Keratinocyte (primary cell): ENCODE results near the gene KRTAP1-4. TPM values are rescaled to one million over a fixed set of nuclear protein-coding genes. Genes with fewer than 3 reads are reported as not detected.
A peak's percentile ranks its signal among the peaks of the same experiment; 100 is the strongest.
"Not testable (repeated sequence)": the region's sequence is repeated elsewhere in the genome, so short reads cannot be mapped to it uniquely, and the experiment has no call there.

Experiments used
- DNase-seq: peaks from one replicate; pipeline ENCODE4 v3.0.0-alpha.2; 2011; ENCODE audit warnings: low read depth, missing footprints, low spot score
- FAIRE-seq: peaks from 2 replicates; lab custom pipeline; 2011; peaks lifted over from hg19 to GRCh38; lab: Jason Lieb, UNC
- H2AFZ ChIP-seq: 2 replicates; pipeline ENCODE4 v1.6.0; 2012; ENCODE audit warnings: low read length, control low read depth, inconsistent platforms; ENCODE audit not compliant: control insufficient read depth
- H3K27ac ChIP-seq: 2 replicates; pipeline ENCODE4 v1.5.1; 2011; ENCODE audit warnings: low read length; ENCODE audit not compliant: control insufficient read depth, insufficient read depth
- H3K27me3 ChIP-seq: 3 replicates; pipeline ENCODE4 v1.6.0; 2011; ENCODE audit warnings: low read length; ENCODE audit not compliant: control insufficient read depth, insufficient read depth; ENCODE audit errors: extremely low read depth
- H3K36me3 ChIP-seq, 2 experiments: 2 replicates in 1 of 2; 3 replicates in 1 of 2; pipeline ENCODE4 v1.5.1; 2011; ENCODE audit warnings: low read length in 2 of 2, mild to moderate bottlenecking in 1 of 2; ENCODE audit not compliant: control insufficient read depth in 2 of 2, insufficient read depth in 2 of 2; ENCODE audit errors: extremely low read depth in 1 of 2
- H3K4me1 ChIP-seq: 3 replicates; pipeline ENCODE4 v1.5.1; 2011; ENCODE audit warnings: low read length; ENCODE audit not compliant: control insufficient read depth, insufficient read depth; ENCODE audit errors: extremely low read depth
- H3K4me2 ChIP-seq: 3 replicates; pipeline ENCODE4 v1.6.0; 2011; ENCODE audit warnings: low read depth, low read length; ENCODE audit not compliant: control insufficient read depth, insufficient read depth; ENCODE audit errors: extremely low read depth
- H3K4me3 ChIP-seq, 3 experiments: fragments of 200-600 bp in 1 of 3; sonication (generic) in 1 of 3; 2 replicates in 2 of 3; 3 replicates in 1 of 3; pipeline ENCODE4 v1.5.1; 2011 to 2016; ENCODE audit warnings: low read length in 3 of 3, mild to moderate bottlenecking in 3 of 3, control low read depth in 2 of 3, inconsistent platforms in 1 of 3, low read depth in 1 of 3, mixed read lengths in 1 of 3, mixed run types in 1 of 3, moderate library complexity in 1 of 3; ENCODE audit not compliant: control insufficient read depth in 2 of 3, insufficient read depth in 2 of 3; ENCODE audit errors: extremely low read depth in 1 of 3
- H3K79me2 ChIP-seq: 2 replicates; pipeline ENCODE4 v1.6.0; 2012; ENCODE audit warnings: low read length; ENCODE audit not compliant: control insufficient read depth, insufficient read depth
- H3K9ac ChIP-seq: 3 replicates; pipeline ENCODE4 v1.6.0; 2011; ENCODE audit warnings: low read length; ENCODE audit not compliant: control insufficient read depth, insufficient read depth; ENCODE audit errors: extremely low read depth
- H3K9me1 ChIP-seq: 3 replicates; pipeline ENCODE4 v1.6.0; 2011; ENCODE audit warnings: low read length; ENCODE audit not compliant: control insufficient read depth, insufficient read depth; ENCODE audit errors: extremely low read depth
- H3K9me3 ChIP-seq: 2 replicates; pipeline ENCODE4 v1.5.1; 2012; ENCODE audit warnings: low read depth, low read length; ENCODE audit not compliant: control insufficient read depth
- H4K20me1 ChIP-seq: 3 replicates; pipeline ENCODE4 v1.6.0; 2011; ENCODE audit warnings: low read length; ENCODE audit not compliant: control insufficient read depth, insufficient read depth; ENCODE audit errors: extremely low read depth
- CTCF ChIP-seq, 3 experiments: IDR thresholded peaks in 1 of 3; conservative IDR thresholded peaks in 1 of 3; optimal IDR thresholded peaks in 1 of 3; 2 replicates in 2 of 3; 3 replicates in 1 of 3; pipeline versions ENCODE3 to v1.5.1; 2011; ENCODE audit warnings: low read length in 3 of 3, mild to moderate bottlenecking in 3 of 3, moderate library complexity in 2 of 3, control low read depth in 1 of 3, inconsistent platforms in 1 of 3; ENCODE audit not compliant: insufficient read depth in 2 of 3; ENCODE audit errors: extremely low read depth in 1 of 3
- EZH2 ChIP-seq: IDR thresholded peaks from one replicate; pipeline ENCODE4 v1.6.1; 2012; ENCODE audit warnings: inconsistent platforms, mild to moderate bottlenecking, low read length, moderate library complexity
- dilution Hi-C: fragments of 300-500 bp; cut with MboI; formaldehyde crosslinking; loops from one replicate; pipeline ENCODE4 v1.7.0; 2020; ENCODE audit warnings: low sequenced_read_pairs; ENCODE audit not compliant: extremely low pct_ligation_motif_present
- polyA plus RNA-seq, 5 experiments: library from polyadenylated mRNA; depleted of rRNA in 3 of 5; stranded (reverse) in 3 of 5; stranded (forward) in 1 of 5; unstranded in 1 of 5; fragments of >200 nt; gene quantifications; 1 replicate in 1 of 5; 2 replicates in 3 of 5; 3 replicates in 1 of 5; pipeline versions ENCODE4 v1.2.1 to v1.2.3, GENCODE V29; 2011 to 2012; ENCODE audit warnings: missing spikeins in 2 of 5, low read depth in 1 of 5, low replicate concordance in 1 of 5

KRTAP1-4 gene
- polyA plus RNA-seq, 1 donor (not counting 4 experiments of a cell fraction or from before 2014, with no cell fraction given): not detected

DNA sequence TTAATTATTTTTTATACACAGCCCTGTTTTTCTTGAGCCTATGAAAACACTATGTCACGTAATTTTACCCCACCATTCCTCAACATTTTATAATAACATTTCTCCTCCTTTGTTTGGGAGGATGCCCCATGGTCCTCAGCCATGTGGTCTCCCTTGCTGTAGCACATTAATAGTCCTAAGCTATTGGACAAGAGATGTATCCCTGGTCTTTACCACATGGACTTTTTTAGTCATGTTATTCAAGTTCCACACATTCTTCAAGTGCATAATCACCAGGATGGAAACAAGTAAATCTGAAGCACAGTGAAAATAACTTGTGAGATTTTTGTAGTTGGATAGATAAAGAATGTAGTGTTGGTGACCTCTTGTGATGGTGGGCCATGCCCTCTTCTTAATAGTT, 32.0 kb upstream of the KRTAP1-4 start:
- FAIRE-seq (peak; percentile 57), DNase-seq (no peak)
- Histone ChIP-seq H3K4me3 (no peak overlapping the region), H3K36me3 (no peaks in the 10 kb centered on the region), H3K9ac (no peak overlapping the region), H3K9me3 (no peaks in the 10 kb centered on the region), H3K27ac (peak overlapping the region; percentile 3), H3K27me3 (no peaks in the 10 kb centered on the region), H3K4me2 (no peak overlapping the region), H3K4me1 (peaks cover 44% of the 10 kb centered on the region), H3K79me2 (no peaks in the 10 kb centered on the region), H4K20me1 (no peaks in the 10 kb centered on the region), H3K9me1 (no peaks in the 10 kb centered on the region), H2AFZ (no peak overlapping the region)
- dilution Hi-C loops: no loop called here
- no peak for TF ChIP-seq CTCF (optimal IDR thresholded peaks at IDR 0.05 in 1 of 3, IDR thresholded peaks at IDR 0.05 in 1 of 3, conservative IDR thresholded peaks at IDR 0.05 in 1 of 3; ENCODE audit: extremely low read depth in 1 of 3, insufficient read depth in 2 of 3, low read length in 3 of 3)
- no peak for TF ChIP-seq EZH2

DNA sequence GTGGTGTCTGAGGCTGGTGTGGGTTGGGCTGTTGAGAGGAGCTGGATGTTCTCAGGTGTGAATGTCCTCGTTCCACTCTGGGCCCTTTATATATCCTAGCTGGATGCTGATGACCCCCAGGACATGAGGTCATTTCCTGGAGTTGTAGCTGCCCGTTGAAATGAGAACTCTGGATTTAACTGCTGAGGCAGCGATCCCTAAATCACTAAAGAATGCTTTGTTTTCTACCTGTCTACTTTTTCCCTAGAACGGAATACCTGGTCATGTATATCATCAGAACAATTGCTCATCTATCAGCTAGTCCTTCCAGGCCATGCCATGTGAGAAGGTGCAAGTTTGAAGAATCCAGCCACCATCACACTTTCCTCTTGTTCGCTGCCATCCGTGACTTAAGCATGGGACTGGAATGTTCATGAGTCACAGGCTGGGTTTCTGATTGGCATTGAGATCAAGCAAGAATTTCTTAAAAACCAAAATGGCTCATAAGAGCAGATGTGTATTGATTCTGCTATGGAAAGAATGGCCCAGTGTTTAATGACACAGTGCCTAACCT, 30.1 kb upstream of the KRTAP1-4 start, which contains the start of gene KRTAP2-3:
Gene KRTAP2-3, minus strand, starts transcription at position 63 of the 553 bp plus-strand sequence. CDS start 64 bp downstream, outside the sequence.
- dilution Hi-C loops: no loop called here
- peak; percentile 98 for FAIRE-seq
- Histone ChIP-seq H3K4me2 (peak within 1 kb of the TSS; percentile 29), H3K4me3 (no peak within 1 kb of the TSS), H3K27ac (peak within 1 kb of the TSS; percentile 51), H3K9ac (no peak within 1 kb of the TSS), H3K27me3 (no peaks in the 10 kb centered on the region), H3K4me1 (peaks cover 32% of the 10 kb centered on the region), H3K9me3 (no peaks in the 10 kb centered on the region), H4K20me1 (no peaks in the 10 kb centered on the region), H3K9me1 (no peaks in the 10 kb centered on the region), H3K79me2 (no peaks in the 10 kb centered on the region), H2AFZ (no peak within 1 kb of the TSS), H3K36me3 (no peaks in the 10 kb centered on the region)
- peak; percentile 94 for DNase-seq
- TF ChIP-seq EZH2 (no peak), CTCF (optimal IDR thresholded peaks at IDR 0.05 in 1 of 3, IDR thresholded peaks at IDR 0.05 in 1 of 3, conservative IDR thresholded peaks at IDR 0.05 in 1 of 3; ENCODE audit: extremely low read depth in 1 of 3, insufficient read depth in 2 of 3, low read length in 3 of 3) (no peak)

GRCh38 chr17:41059276-41060051, 29.5 kb upstream of the KRTAP1-4 start:
- Histone ChIP-seq H3K4me1 (peaks cover 32% of the 10 kb centered on the region), H3K27ac (peak overlapping the region; percentile 51)
- H3K9me1 ChIP-seq, H4K20me1 ChIP-seq, H3K79me2 ChIP-seq, H3K36me3 ChIP-seq, H3K9me3 ChIP-seq, H3K9ac ChIP-seq, H3K27me3 ChIP-seq, H2AFZ ChIP-seq, H3K4me3 ChIP-seq, DNase-seq, H3K4me2 ChIP-seq, dilution Hi-C loops: not testable (repeated sequence)
- FAIRE-seq: peak; percentile 43
